ENCODE results near the gene NDUFS3.

NDUFS3 gene

GRCh38 chr11:47592251-47592650 is 13.4 kb downstream of the NDUFS3 start:
- DNase-seq: no peak

GRCh38 chr11:47592970-47593369 is 14.1 kb downstream of the NDUFS3 start:
- no peak for DNase-seq

GRCh38 chr11:47593492-47593933 is 14.6 kb downstream of the NDUFS3 start:
- DNase-seq: no peak

GRCh38 chr11:47593934-47594855 is 15.3 kb downstream of the NDUFS3 start, which contains the start of gene C1QTNF4:
Gene C1QTNF4 (minus strand): TSS chr11:47594411. CDS start chr11:47590810, 3,601 bp downstream.
- DNase-seq: no peak

- peak; percentile 25 for DNase-seq
Observed at GRCh38 chr11:47595029-47595428, 16.2 kb downstream of the NDUFS3 start.

- DNase-seq: no peak
Observed at GRCh38 chr11:47595967-47596366, 17.1 kb downstream of the NDUFS3 start.

- no peak for DNase-seq
Observed at GRCh38 chr11:47599902-47600301, 21.0 kb downstream of the NDUFS3 start.

- DNase-seq: no peak
Observed at GRCh38 chr11:47603295-47603694, 24.4 kb downstream of the NDUFS3 start.

GRCh38 chr11:47605921-47606320 is 27.0 kb downstream of the NDUFS3 start:
- DNase-seq: no peak

GRCh38 chr11:47606731-47607130 is 27.9 kb downstream of the NDUFS3 start:
- DNase-seq: no peak

- no peak for DNase-seq
Observed at GRCh38 chr11:47607380-47607779, 28.5 kb downstream of the NDUFS3 start.

GRCh38 chr11:47609675-47610074 is 30.8 kb downstream of the NDUFS3 start:
- peak; percentile 58 for DNase-seq

GRCh38 chr11:47611348-47611794 is 32.5 kb downstream of the NDUFS3 start:
- peak; percentile 68 for DNase-seq

- DNase-seq: no peak
Observed at GRCh38 chr11:47615249-47615648, 36.4 kb downstream of the NDUFS3 start.

- peak; percentile 79 for DNase-seq
Observed at GRCh38 chr11:47616726-47617416, 38.0 kb downstream of the NDUFS3 start.

- DNase-seq: peak; percentile 43
Observed at GRCh38 chr11:47617417-47617809, 38.5 kb downstream of the NDUFS3 start.

- DNase-seq: no peak
Observed at GRCh38 chr11:47620836-47621378, 42.0 kb downstream of the NDUFS3 start.

- DNase-seq: no peak
Observed at GRCh38 chr11:47626234-47626633, 47.4 kb downstream of the NDUFS3 start.

- DNase-seq: no peak
Observed at GRCh38 chr11:47628026-47628425, 49.2 kb downstream of the NDUFS3 start.

GRCh38 chr11:47631473-47631872 is 52.6 kb downstream of the NDUFS3 start:
- no peak for DNase-seq
